Activated CD8-positive, alpha-beta T cell treated with anti-CD3 and anti-CD28 coated beads for 36 hours (primary cell): Measurements from ENCODE around the gene RAB43. TPM values are rescaled to one million over a fixed set of nuclear protein-coding genes. Genes with fewer than 3 reads are reported as not detected.
"Not testable (repeated sequence)": the region's sequence is repeated elsewhere in the genome, so short reads cannot be mapped to it uniquely, and the experiment has no call there.

ENCODE experiments used
- ATAC-seq: fragments of 200-7000 bp; cut with Tn5 transposase; one replicate; pipeline ENCODE4 v1.10.0; 2021; ENCODE audit warnings: mild to moderate bottlenecking, moderate library complexity
- CTCF ChIA-PET: fragments of 350-600 bp; sonication (Branson Sonifier 250); formaldehyde crosslinking; loops from one replicate; lab custom pipeline; 2021; ENCODE audit warnings: antibody characterized with exemption; lab: Charles Lee
- POLR2A ChIA-PET: fragments of 350-600 bp; sonication (Branson Sonifier 250); formaldehyde crosslinking; loops from one replicate; lab custom pipeline; 2021; ENCODE audit warnings: antibody characterized with exemption; lab: Charles Lee
- DNase-seq: peaks from one replicate; pipeline ENCODE4 v3.0.0-alpha.2; 2020
- H3K27ac Mint-ChIP-seq: one replicate; pipeline ENCODE4 v1.8.0; 2021; ENCODE audit warnings: mild to moderate bottlenecking, mixed read lengths
- H3K27me3 Mint-ChIP-seq: one replicate; pipeline ENCODE4 v1.8.0; 2021; ENCODE audit warnings: mixed read lengths
- H3K36me3 Mint-ChIP-seq: one replicate; pipeline ENCODE4 v1.8.0; 2021; ENCODE audit warnings: low read depth, mixed read lengths
- H3K4me1 Mint-ChIP-seq: one replicate; pipeline ENCODE4 v1.8.0; 2021; ENCODE audit warnings: low read depth, mixed read lengths
- H3K4me3 Mint-ChIP-seq: one replicate; pipeline ENCODE4 v1.8.0; 2021; ENCODE audit warnings: mild to moderate bottlenecking, moderate library complexity, mixed read lengths
- H3K9me3 Mint-ChIP-seq: one replicate; pipeline ENCODE4 v1.8.0; 2021; ENCODE audit warnings: mixed read lengths
- intact Hi-C: fragments of 100-400 bp; cut with micrococcal nuclease; formaldehyde crosslinking; loops from one replicate; pipeline ENCODE4 v1.10.0; 2022
- total RNA-seq, 2 experiments: library from RNA; stranded (reverse); gene quantifications; one replicate each; pipeline ENCODE4 v1.2.3, GENCODE V29; 2021
- TF ChIP-seq, protein P1 (sequence below): fragments of 200-600 bp; IDR thresholded peaks from one replicate; pipeline ENCODE4 v1.8.0; 2022; ENCODE audit warnings: antibody characterized with exemption, mild to moderate bottlenecking

The RAB43 gene
- total RNA-seq, 2 experiments from 2014 or later, result 41.6 to 44.1 TPM

DNA sequence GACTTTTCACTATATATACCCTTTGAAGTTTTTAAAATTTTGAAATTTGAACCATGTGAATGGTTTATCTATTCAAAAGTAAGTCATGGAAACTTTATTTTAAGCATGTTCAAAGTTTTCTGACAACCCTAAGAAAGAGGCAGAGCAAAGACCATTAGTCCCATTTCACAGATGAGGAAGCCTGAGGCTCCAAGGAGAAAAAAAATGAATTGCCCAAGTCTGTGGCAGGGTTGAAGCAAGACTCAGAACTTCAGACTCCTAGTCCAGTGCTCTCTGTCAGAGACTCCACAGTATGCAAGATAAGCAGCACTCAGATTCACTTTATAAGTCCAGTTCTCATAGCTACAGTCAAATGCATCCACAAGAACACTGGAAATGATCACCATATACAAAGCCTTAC is 4.5 kb downstream of the RAB43 start:
- Mint-ChIP-seq H3K36me3 (peaks cover 64% of the 10 kb centered on the region), H3K9me3 (no peaks in the 10 kb centered on the region), H3K27ac (peak overlapping the region; percentile 90), H3K4me1 (peaks cover 58% of the 10 kb centered on the region), H3K27me3 (no peaks in the 10 kb centered on the region), H3K4me3 (peak overlapping the region; percentile 88)
- ChIA-PET CTCF (interaction anchor here (1.6 to 6.4 kb wide), 5 partner anchors 11 to 147 kb away, joined by 4 to 44 read pairs (median 16); no protein-coding TSS in a partner anchor), POLR2A (interaction anchor here (0.6 to 8.1 kb wide), 6 partner anchors 10 to 122 kb away, joined by 3 to 163 read pairs (median 22); partner anchors contain the start of gene CNBP)
- TF ChIP-seq, protein P1, sequence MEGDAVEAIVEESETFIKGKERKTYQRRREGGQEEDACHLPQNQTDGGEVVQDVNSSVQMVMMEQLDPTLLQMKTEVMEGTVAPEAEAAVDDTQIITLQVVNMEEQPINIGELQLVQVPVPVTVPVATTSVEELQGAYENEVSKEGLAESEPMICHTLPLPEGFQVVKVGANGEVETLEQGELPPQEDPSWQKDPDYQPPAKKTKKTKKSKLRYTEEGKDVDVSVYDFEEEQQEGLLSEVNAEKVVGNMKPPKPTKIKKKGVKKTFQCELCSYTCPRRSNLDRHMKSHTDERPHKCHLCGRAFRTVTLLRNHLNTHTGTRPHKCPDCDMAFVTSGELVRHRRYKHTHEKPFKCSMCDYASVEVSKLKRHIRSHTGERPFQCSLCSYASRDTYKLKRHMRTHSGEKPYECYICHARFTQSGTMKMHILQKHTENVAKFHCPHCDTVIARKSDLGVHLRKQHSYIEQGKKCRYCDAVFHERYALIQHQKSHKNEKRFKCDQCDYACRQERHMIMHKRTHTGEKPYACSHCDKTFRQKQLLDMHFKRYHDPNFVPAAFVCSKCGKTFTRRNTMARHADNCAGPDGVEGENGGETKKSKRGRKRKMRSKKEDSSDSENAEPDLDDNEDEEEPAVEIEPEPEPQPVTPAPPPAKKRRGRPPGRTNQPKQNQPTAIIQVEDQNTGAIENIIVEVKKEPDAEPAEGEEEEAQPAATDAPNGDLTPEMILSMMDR, result no peak
- DNase-seq (no peak), ATAC-seq (no peak)
- intact Hi-C loops, result loop anchor here (5.0 to 10.0 kb wide), 2 partner anchors 62 to 130 kb away; partner anchors contain the start of gene COPG1

GRCh38 chr3:129116482-129116946 is 5.1 kb downstream of the RAB43 start:
- peaks cover 59% of the 10 kb centered on the region for H3K4me1 Mint-ChIP-seq
- intact Hi-C loops, result loop anchor here (5.0 to 10.0 kb wide), 2 partner anchors 62 to 131 kb away; partner anchors contain the start of gene COPG1
- ChIA-PET POLR2A (interaction anchor here (0.8 to 8.1 kb wide), 3 partner anchors 10 to 66 kb away, joined by 4 to 163 read pairs (median 4); no protein-coding TSS in a partner anchor), CTCF (interaction anchor here (0.8 to 5.0 kb wide), 7 partner anchors 10 to 146 kb away, joined by 3 to 27 read pairs (median 5); no protein-coding TSS in a partner anchor)
- peak overlapping the region; percentile 70 for H3K4me3 Mint-ChIP-seq
- peak overlapping the region; percentile 90 for H3K27ac Mint-ChIP-seq
- peaks cover 64% of the 10 kb centered on the region for H3K36me3 Mint-ChIP-seq
- H3K27me3 Mint-ChIP-seq, result no peaks in the 10 kb centered on the region
- ATAC-seq (no peak), DNase-seq (peak; percentile 66)
- H3K9me3 Mint-ChIP-seq, result no peaks in the 10 kb centered on the region
- TF ChIP-seq, protein P1, result no peak

GRCh38 chr3:129114455-129114854 is 7.1 kb downstream of the RAB43 start:
- CTCF ChIA-PET, result interaction anchor here (0.7 kb wide), 1 partner anchor 61 kb away, joined by 4 read pairs; no protein-coding TSS in a partner anchor
- TF ChIP-seq, protein P1, result no peak
- H3K27ac Mint-ChIP-seq, result peak overlapping the region; percentile 95
- H3K4me1 Mint-ChIP-seq, result peaks cover 75% of the 10 kb centered on the region
- H3K36me3 Mint-ChIP-seq, result peaks cover 72% of the 10 kb centered on the region
- no peak overlapping the region for H3K4me3 Mint-ChIP-seq
- intact Hi-C loops, result loop anchor here (10.0 kb wide), 1 partner anchor 60 kb away; no protein-coding TSS in a partner anchor
- no peaks in the 10 kb centered on the region for H3K9me3 Mint-ChIP-seq
- H3K27me3 Mint-ChIP-seq, result no peaks in the 10 kb centered on the region
- no peak for ATAC-seq
- no peak for DNase-seq
- POLR2A ChIA-PET, result interaction anchor here (0.5 to 1.4 kb wide), 6 partner anchors 29 to 316 kb away, joined by 3 to 6 read pairs (median 3); partner anchors contain the start of gene HMCES

GRCh38 chr3:129112308-129113052 is 9.1 kb downstream of the RAB43 start:
- no peaks in the 10 kb centered on the region for H3K27me3 Mint-ChIP-seq
- H3K27ac Mint-ChIP-seq, result peak overlapping the region; percentile 97
- DNase-seq (peak; percentile 86), ATAC-seq (peak; percentile 85)
- TF ChIP-seq, protein P1, result no peak
- ChIA-PET CTCF (interaction anchor here (0.8 to 1.5 kb wide), 2 partner anchors 50 to 59 kb away, joined by 4 to 5 read pairs; no protein-coding TSS in a partner anchor), POLR2A (interaction anchor here (0.7 to 15.3 kb wide), 8 partner anchors 8 to 204 kb away, joined by 3 to 163 read pairs (median 4); partner anchors contain the start of gene RAB43)
- H3K36me3 Mint-ChIP-seq, result peaks cover 67% of the 10 kb centered on the region
- H3K9me3 Mint-ChIP-seq, result no peaks in the 10 kb centered on the region
- H3K4me1 Mint-ChIP-seq, result peaks cover 78% of the 10 kb centered on the region
- peak overlapping the region; percentile 69 for H3K4me3 Mint-ChIP-seq
- intact Hi-C loops, result loop anchor here (10.0 kb wide), 1 partner anchor 58 kb away; no protein-coding TSS in a partner anchor

GRCh38 chr3:129111076-129111780 is 10.4 kb downstream of the RAB43 start:
- POLR2A ChIA-PET, result interaction anchor here (0.6 to 15.3 kb wide), 4 partner anchors 7 to 132 kb away, joined by 3 to 163 read pairs (median 8); partner anchors contain the start of gene RAB43
- H3K4me3 Mint-ChIP-seq, DNase-seq, H3K27me3 Mint-ChIP-seq, ATAC-seq, CTCF ChIA-PET, H3K9me3 Mint-ChIP-seq: not testable (repeated sequence)
- intact Hi-C loops, result loop anchor here (10.0 kb wide), 1 partner anchor 56 kb away; no protein-coding TSS in a partner anchor
- H3K4me1 Mint-ChIP-seq, result peaks cover 79% of the 10 kb centered on the region
- peak overlapping the region; percentile 97 for H3K27ac Mint-ChIP-seq
- peaks cover 60% of the 10 kb centered on the region for H3K36me3 Mint-ChIP-seq
